HepG2 (cell line): ENCODE results near the gene RREB1. TPM values are rescaled to one million over a fixed set of nuclear protein-coding genes. Genes with fewer than 3 reads are reported as not detected.

Experiments
- ATAD3A ChIP-seq: sonication (generic); formaldehyde crosslinking; IDR thresholded peaks from 2 replicates; pipeline ENCODE4 v1.4.0; 2020; ENCODE audit warnings: missing genetic modification reagents
- CHD4 ChIP-seq: fragments of 200-600 bp; sonication (generic); IDR thresholded peaks from 2 replicates; pipeline ENCODE4 v1.7.0; 2017; ENCODE audit warnings: mild to moderate bottlenecking, low read length, borderline replicate concordance
- DMAP1 ChIP-seq: IDR thresholded peaks from 2 replicates; pipeline ENCODE4 v1.6.1; 2016
- FLYWCH1 ChIP-seq: sonication (generic); formaldehyde crosslinking; IDR thresholded peaks from 2 replicates; pipeline ENCODE4 v1.8.1; 2023; ENCODE audit warnings: mild to moderate bottlenecking, missing genetic modification reagents
- FOXA1 ChIP-seq, 2 experiments: fragments of 450-650 bp in 1 of 2; sonication (generic) in 1 of 2; formaldehyde crosslinking in 1 of 2; IDR thresholded peaks; 2 replicates each; pipeline versions ENCODE4 v1.4.0 to v1.6.1; 2016 to 2020; ENCODE audit warnings: missing genetic modification reagents in 1 of 2
- HNF4A ChIP-seq: sonication (generic); formaldehyde crosslinking; IDR thresholded peaks from 2 replicates; pipeline ENCODE4 v1.4.0; 2020; ENCODE audit warnings: missing genetic modification reagents
- NBN ChIP-seq: fragments of 450-650 bp; conservative IDR thresholded peaks from 2 replicates; pipeline ENCODE4 v1.6.1; 2017
- NPAS2 ChIP-seq: sonication (generic); formaldehyde crosslinking; IDR thresholded peaks from 2 replicates; pipeline ENCODE4 v1.8.0; 2022; ENCODE audit warnings: mild to moderate bottlenecking, missing genetic modification reagents, borderline replicate concordance
- NR1H2 ChIP-seq: sonication (generic); formaldehyde crosslinking; IDR thresholded peaks from 2 replicates; pipeline ENCODE4 v1.8.1; 2022; ENCODE audit warnings: low read depth, missing genetic modification reagents, borderline replicate concordance
- PHF8 ChIP-seq: sonication (generic); formaldehyde crosslinking; IDR thresholded peaks from 2 replicates; pipeline ENCODE4 v1.5.0; 2020; ENCODE audit warnings: missing genetic modification reagents
- RELA ChIP-seq: sonication (generic); formaldehyde crosslinking; IDR thresholded peaks from 2 replicates; pipeline ENCODE4 v1.4.0; 2020; ENCODE audit warnings: missing genetic modification reagents
- REXO4 ChIP-seq: sonication (generic); formaldehyde crosslinking; IDR thresholded peaks from 2 replicates; pipeline ENCODE4 v1.8.0; 2022; ENCODE audit warnings: missing genetic modification reagents, mild to moderate bottlenecking, borderline replicate concordance
- SIN3B ChIP-seq: fragments of 150-350 bp; IDR thresholded peaks from 2 replicates; pipeline ENCODE4 v1.6.1; 2014; ENCODE audit warnings: low read length
- SP4 ChIP-seq: sonication (generic); formaldehyde crosslinking; IDR thresholded peaks from 2 replicates; pipeline ENCODE4 v1.8.1; 2023; ENCODE audit warnings: mild to moderate bottlenecking, missing genetic modification reagents
- TBX3 ChIP-seq: fragments of 450-650 bp; IDR thresholded peaks from 2 replicates; pipeline ENCODE4 v1.6.1; 2017; ENCODE audit warnings: antibody characterized with exemption, mild to moderate bottlenecking, inconsistent platforms, borderline replicate concordance
- XRCC5 ChIP-seq: fragments of 200-400 bp; formaldehyde crosslinking; optimal IDR thresholded peaks from 2 replicates; pipeline ENCODE3; 2017; ENCODE audit warnings: mild to moderate bottlenecking, low read length
- ZBTB21 ChIP-seq: sonication (generic); formaldehyde crosslinking; IDR thresholded peaks from 2 replicates; pipeline ENCODE4 v1.4.0; 2020; ENCODE audit warnings: missing genetic modification reagents
- ZNF335 ChIP-seq: sonication (generic); formaldehyde crosslinking; IDR thresholded peaks from 2 replicates; pipeline ENCODE4 v1.4.0; 2020; ENCODE audit warnings: missing genetic modification reagents
- polyA plus RNA-seq, 8 experiments: library from polyadenylated mRNA; depleted of rRNA in 3 of 8; stranded (reverse) in 7 of 8; unstranded in 1 of 8; fragments of >200 nt; fragmentation: Illumina TruSeq in 4 of 8; extraction: Trizol in 4 of 8; gene quantifications; 2 replicates each; pipeline versions ENCODE4 v1.2.1 to v1.2.3, GENCODE V29; 2011 to 2016; ENCODE audit warnings: low read depth in 4 of 8, missing spikeins in 1 of 8, mixed read lengths in 1 of 8; ENCODE audit not compliant: insufficient read depth in 1 of 8
- total RNA-seq, 5 experiments: library from RNA; depleted of rRNA; stranded (reverse); fragments of >200 nt; fragmentation: Illumina TruSeq; extraction: Trizol; gene quantifications; 2 replicates each; pipeline ENCODE4 v1.2.3, GENCODE V29; 2016; ENCODE audit warnings: low read depth in 1 of 5
- TF ChIP-seq, protein P1 (sequence below): sonication (generic); formaldehyde crosslinking; IDR thresholded peaks from 2 replicates; pipeline ENCODE4 v1.4.0; 2020; ENCODE audit warnings: missing genetic modification reagents, borderline replicate concordance
- TF ChIP-seq, protein P2 (sequence below): sonication (generic); formaldehyde crosslinking; IDR thresholded peaks from 2 replicates; pipeline ENCODE4 v1.8.0; 2022; ENCODE audit warnings: missing genetic modification reagents, mild to moderate bottlenecking, moderate library complexity, borderline replicate concordance
- TF ChIP-seq, protein P3 (sequence below): IDR thresholded peaks from 2 replicates; pipeline ENCODE4 v1.6.1; 2016; ENCODE audit warnings: control low read depth
- TF ChIP-seq, protein P4 (sequence below): sonication (generic); formaldehyde crosslinking; IDR thresholded peaks from 2 replicates; pipeline ENCODE4 v1.4.0; 2020; ENCODE audit warnings: missing genetic modification reagents, borderline replicate concordance

Gene RREB1
- total and polyA plus RNA-seq, 2 of the 13 experiments (the other 11 are each of a cell fraction or from before 2014, with no cell fraction given), result 6.1 to 23.2 TPM

- TF ChIP-seq, protein P1, sequence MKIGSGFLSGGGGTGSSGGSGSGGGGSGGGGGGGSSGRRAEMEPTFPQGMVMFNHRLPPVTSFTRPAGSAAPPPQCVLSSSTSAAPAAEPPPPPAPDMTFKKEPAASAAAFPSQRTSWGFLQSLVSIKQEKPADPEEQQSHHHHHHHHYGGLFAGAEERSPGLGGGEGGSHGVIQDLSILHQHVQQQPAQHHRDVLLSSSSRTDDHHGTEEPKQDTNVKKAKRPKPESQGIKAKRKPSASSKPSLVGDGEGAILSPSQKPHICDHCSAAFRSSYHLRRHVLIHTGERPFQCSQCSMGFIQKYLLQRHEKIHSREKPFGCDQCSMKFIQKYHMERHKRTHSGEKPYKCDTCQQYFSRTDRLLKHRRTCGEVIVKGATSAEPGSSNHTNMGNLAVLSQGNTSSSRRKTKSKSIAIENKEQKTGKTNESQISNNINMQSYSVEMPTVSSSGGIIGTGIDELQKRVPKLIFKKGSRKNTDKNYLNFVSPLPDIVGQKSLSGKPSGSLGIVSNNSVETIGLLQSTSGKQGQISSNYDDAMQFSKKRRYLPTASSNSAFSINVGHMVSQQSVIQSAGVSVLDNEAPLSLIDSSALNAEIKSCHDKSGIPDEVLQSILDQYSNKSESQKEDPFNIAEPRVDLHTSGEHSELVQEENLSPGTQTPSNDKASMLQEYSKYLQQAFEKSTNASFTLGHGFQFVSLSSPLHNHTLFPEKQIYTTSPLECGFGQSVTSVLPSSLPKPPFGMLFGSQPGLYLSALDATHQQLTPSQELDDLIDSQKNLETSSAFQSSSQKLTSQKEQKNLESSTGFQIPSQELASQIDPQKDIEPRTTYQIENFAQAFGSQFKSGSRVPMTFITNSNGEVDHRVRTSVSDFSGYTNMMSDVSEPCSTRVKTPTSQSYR (CRISPR knock-in tag), result peak; percentile 60; the same call in 1 of the 2 replicates
- TF ChIP-seq SP4 (CRISPR knock-in tag) (peak; percentile 25; the same call in 1 of the 2 replicates), DMAP1 (CRISPR knock-in tag) (peak; percentile 77), SIN3B (no peak), ATAD3A (CRISPR knock-in tag) (no peak), CHD4 (no peak; the same call in 1 of the 2 replicates), RELA (no peak), NPAS2 (CRISPR knock-in tag) (no peak), HNF4A (CRISPR knock-in tag) (peak; percentile 82), PHF8 (CRISPR knock-in tag) (peak; percentile 61), NBN (no peak), XRCC5 (peak; percentile 10), TBX3 (no peak), FOXA1 (IDR thresholded peaks at IDR 0.05) (no peak), FOXA1 (CRISPR knock-in tag; IDR thresholded peaks at IDR 0.05) (no peak), ZNF335 (CRISPR knock-in tag) (no peak), ZBTB21 (CRISPR knock-in tag) (no peak), FLYWCH1 (CRISPR knock-in tag) (0 out of 2 replicates have a peak, but pooled peaks have one; percentile 55), REXO4 (CRISPR knock-in tag) (no peak), NR1H2 (CRISPR knock-in tag) (no peak; the same call in 1 of the 2 replicates)
- TF ChIP-seq, protein P2, sequence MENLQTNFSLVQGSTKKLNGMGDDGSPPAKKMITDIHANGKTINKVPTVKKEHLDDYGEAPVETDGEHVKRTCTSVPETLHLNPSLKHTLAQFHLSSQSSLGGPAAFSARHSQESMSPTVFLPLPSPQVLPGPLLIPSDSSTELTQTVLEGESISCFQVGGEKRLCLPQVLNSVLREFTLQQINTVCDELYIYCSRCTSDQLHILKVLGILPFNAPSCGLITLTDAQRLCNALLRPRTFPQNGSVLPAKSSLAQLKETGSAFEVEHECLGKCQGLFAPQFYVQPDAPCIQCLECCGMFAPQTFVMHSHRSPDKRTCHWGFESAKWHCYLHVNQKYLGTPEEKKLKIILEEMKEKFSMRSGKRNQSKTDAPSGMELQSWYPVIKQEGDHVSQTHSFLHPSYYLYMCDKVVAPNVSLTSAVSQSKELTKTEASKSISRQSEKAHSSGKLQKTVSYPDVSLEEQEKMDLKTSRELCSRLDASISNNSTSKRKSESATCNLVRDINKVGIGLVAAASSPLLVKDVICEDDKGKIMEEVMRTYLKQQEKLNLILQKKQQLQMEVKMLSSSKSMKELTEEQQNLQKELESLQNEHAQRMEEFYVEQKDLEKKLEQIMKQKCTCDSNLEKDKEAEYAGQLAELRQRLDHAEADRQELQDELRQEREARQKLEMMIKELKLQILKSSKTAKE (CRISPR knock-in tag), result peak; percentile 72; the same call in 1 of the 2 replicates
- TF ChIP-seq, protein P3, sequence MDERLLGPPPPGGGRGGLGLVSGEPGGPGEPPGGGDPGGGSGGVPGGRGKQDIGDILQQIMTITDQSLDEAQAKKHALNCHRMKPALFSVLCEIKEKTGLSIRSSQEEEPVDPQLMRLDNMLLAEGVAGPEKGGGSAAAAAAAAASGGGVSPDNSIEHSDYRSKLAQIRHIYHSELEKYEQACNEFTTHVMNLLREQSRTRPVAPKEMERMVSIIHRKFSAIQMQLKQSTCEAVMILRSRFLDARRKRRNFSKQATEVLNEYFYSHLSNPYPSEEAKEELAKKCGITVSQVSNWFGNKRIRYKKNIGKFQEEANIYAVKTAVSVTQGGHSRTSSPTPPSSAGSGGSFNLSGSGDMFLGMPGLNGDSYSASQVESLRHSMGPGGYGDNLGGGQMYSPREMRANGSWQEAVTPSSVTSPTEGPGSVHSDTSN (CRISPR knock-in tag), result no peak
- TF ChIP-seq, protein P4, sequence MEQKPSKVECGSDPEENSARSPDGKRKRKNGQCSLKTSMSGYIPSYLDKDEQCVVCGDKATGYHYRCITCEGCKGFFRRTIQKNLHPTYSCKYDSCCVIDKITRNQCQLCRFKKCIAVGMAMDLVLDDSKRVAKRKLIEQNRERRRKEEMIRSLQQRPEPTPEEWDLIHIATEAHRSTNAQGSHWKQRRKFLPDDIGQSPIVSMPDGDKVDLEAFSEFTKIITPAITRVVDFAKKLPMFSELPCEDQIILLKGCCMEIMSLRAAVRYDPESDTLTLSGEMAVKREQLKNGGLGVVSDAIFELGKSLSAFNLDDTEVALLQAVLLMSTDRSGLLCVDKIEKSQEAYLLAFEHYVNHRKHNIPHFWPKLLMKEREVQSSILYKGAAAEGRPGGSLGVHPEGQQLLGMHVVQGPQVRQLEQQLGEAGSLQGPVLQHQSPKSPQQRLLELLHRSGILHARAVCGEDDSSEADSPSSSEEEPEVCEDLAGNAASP (CRISPR knock-in tag), result 0 out of 2 replicates have a peak, but pooled peaks have one; percentile 16
These were observed at the start of gene RREB1 (continued) for GRCh38 chr6:7107578-7108195.
